HG03571 (cell line): ENCODE data around the gene EFCC1.
"Not testable (repeated sequence)": the region's sequence is repeated elsewhere in the genome, so short reads cannot be mapped to it uniquely, and the experiment has no call there.

ENCODE experiments used
- ATAC-seq: cut with Tn5 transposase; IDR thresholded peaks from one replicate; pipeline ENCODE4 v1.9.1; 2021; ENCODE audit not compliant: unreplicated experiment

Gene EFCC1

GRCh38 chr3:129069313-129070085 is 68.4 kb downstream of the EFCC1 start:
- ATAC-seq, result not testable (repeated sequence)

DNA sequence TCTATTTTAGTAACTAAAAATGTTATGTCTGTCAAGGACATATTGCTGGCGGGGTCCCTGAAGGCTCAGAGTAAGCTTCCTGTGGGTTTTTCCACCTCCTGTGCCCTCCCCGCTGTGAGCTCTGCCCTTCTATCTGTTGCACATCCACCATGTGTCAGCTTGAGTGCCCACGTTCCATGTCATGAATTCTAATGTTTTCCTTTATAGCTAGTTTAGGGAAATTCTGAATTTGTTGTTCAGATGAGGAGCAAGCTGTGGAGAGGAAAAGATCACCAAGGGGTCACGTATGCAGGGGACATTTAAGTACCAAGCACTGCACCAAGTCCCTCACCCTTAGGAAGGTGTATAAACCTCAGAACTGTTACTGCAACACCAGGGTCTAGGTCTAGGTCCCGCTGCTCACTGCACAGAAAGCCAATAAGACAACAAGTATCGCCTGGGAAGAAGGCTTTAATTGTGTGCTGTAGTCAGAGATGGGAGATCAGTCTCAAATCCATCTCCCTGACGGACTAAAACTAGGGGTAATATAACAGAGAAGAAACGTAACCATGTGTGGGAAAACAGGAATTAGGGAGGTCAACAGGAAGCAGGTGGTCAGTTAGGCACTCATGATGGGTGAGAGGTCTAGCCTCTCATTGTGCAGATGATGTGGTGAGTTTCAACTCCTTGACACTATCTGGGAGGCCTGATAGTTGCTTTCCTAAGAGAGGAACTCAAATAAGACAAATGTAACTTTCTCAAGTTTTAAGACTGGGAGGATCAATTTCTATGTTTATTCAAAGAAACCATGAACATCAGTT is 69.2 kb downstream of the EFCC1 start:
- ATAC-seq, result no peak

- ATAC-seq, result no peak
Observed at GRCh38 chr3:129077222-129077621, 76.1 kb downstream of the EFCC1 start.

- ATAC-seq, result no peak
Observed at GRCh38 chr3:129078510-129078909, 77.4 kb downstream of the EFCC1 start.

DNA sequence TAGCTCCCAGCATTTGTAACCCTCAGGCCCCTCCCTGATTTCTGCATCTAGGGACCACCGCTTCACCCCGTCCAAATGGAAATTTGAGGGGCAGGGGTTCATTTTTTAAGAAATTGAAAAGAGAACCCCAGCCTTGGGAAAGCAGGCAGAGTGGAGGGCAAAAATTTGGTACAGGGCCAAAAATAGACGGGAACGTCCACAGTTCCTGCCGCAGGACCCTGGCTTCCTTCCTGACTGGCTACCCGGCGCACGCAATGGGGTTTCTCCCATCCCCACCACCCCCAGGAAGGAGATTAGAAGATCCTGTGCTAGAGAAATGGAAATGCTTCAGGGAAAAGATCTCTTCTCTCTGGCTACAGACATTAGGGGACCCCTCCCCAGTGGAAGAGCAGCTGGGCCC is 80.4 kb downstream of the EFCC1 start:
- no peak for ATAC-seq

GRCh38 chr3:129082026-129082425 is 80.9 kb downstream of the EFCC1 start:
- ATAC-seq, result no peak

- ATAC-seq, result no peak
Observed at GRCh38 chr3:129084501-129084900, 83.4 kb downstream of the EFCC1 start.

GRCh38 chr3:129085165-129085715 is 84.1 kb downstream of the EFCC1 start:
- no peak for ATAC-seq

- no peak for ATAC-seq
Observed at GRCh38 chr3:129085818-129086217, 84.7 kb downstream of the EFCC1 start.

GRCh38 chr3:129087138-129087702 is 86.1 kb downstream of the EFCC1 start:
- ATAC-seq, result no peak

- ATAC-seq, result not testable (repeated sequence)
Observed at GRCh38 chr3:129087904-129088303, 86.8 kb downstream of the EFCC1 start.

- ATAC-seq, result not testable (repeated sequence)
Observed at GRCh38 chr3:129088312-129088711, 87.2 kb downstream of the EFCC1 start.
